ENCODE data around the gene RFX4. TPM values are rescaled to one million over a fixed set of nuclear protein-coding genes. Genes with fewer than 3 reads are reported as not detected.

Gene RFX4
- total and polyA plus RNA-seq, 7 experiments from 2014 or later, result not detected

- no peak for ATAC-seq
- ChIA-PET POLR2A (no interaction called here), CTCF (no interaction called here)
- H3K4me1 ChIP-seq (ENCODE audit: control insufficient read depth in 2 of 2, insufficient read depth in 2 of 2, low read length in 2 of 2), result no peaks in the 10 kb centered on the region
- Mint-ChIP-seq H3K36me3 (no peaks in the 10 kb centered on the region), H3K27me3 (peaks cover 73 to 87% (median 82%) of the 10 kb centered on the region in 5 donors), H3K4me1 (peaks cover 12 to 44% (median 35%) of the 10 kb centered on the region in 7 donors), H3K27ac (peak overlapping the region in 1 of 9 donors; percentile 13), H3K9me3 (no peaks in the 10 kb centered on the region), H3K4me3 (peak overlapping the region; percentile 7 to 89 (median 58))
- intact Hi-C loops (cut with micrococcal nuclease), result no loop called here
- H3K9me3 ChIP-seq (ENCODE audit: control insufficient read depth in 2 of 3, low read length in 3 of 3), result no peaks in the 10 kb centered on the region
- no peaks in the 10 kb centered on the region for H3K36me3 ChIP-seq (ENCODE audit: control insufficient read depth in 2 of 3, insufficient read depth in 3 of 3, low read length in 3 of 3)
- peaks cover 0 to 14% of the 10 kb centered on the region in 2 donors for H3K27me3 ChIP-seq (ENCODE audit: control insufficient read depth in 2 of 2, insufficient read depth in 2 of 2, low read length in 2 of 2)
- no peak overlapping the region for H3K27ac ChIP-seq (ENCODE audit: low read depth, low read length)
- no peak overlapping the region for H3K4me3 ChIP-seq (ENCODE audit: low read length)
- DNase-seq, result no peak
Measured at GRCh38 chr12:106584104-106585064, 1.6 kb downstream of the RFX4 start.

DNA sequence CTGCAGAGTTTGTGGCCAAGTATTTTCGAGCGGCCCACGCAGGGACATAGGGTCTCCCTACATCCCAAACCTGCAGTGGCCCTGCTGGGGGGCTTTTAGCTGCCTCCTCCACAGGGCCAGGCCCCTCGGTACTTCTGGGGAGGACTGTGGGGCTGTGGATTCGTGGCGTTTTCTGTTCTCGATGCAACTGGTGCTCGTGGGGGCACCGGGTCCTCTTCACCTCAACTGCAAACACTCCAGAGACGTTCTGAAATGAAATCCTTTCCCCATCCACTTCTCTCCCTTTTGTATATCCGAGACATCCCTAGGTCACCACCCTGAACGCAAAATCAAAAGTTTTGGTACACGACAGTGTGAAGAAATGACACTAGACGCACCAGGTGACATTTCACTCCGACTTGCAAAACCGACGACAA lies 2.3 kb downstream of the RFX4 start:
- H3K27ac ChIP-seq (ENCODE audit: low read depth, low read length), result no peak overlapping the region
- peak overlapping the region in 2 of 9 donors; percentile 36 to 65 for H3K27ac Mint-ChIP-seq
- peaks cover 0 to 14% of the 10 kb centered on the region in 2 donors for H3K27me3 ChIP-seq (ENCODE audit: control insufficient read depth in 2 of 2, insufficient read depth in 2 of 2, low read length in 2 of 2)
- no peak for DNase-seq
- H3K9me3 ChIP-seq (ENCODE audit: control insufficient read depth in 2 of 3, low read length in 3 of 3), result no peaks in the 10 kb centered on the region
- no peaks in the 10 kb centered on the region for H3K4me1 ChIP-seq (ENCODE audit: control insufficient read depth in 2 of 2, insufficient read depth in 2 of 2, low read length in 2 of 2)
- H3K4me3 Mint-ChIP-seq, result peak overlapping the region in 8 of 10 donors; percentile 3 to 89 (median 44)
- H3K9me3 Mint-ChIP-seq, result no peaks in the 10 kb centered on the region
- H3K4me1 Mint-ChIP-seq, result peaks cover 12 to 44% (median 33%) of the 10 kb centered on the region in 7 donors
- ChIA-PET POLR2A (no interaction called here), CTCF (no interaction called here)
- ATAC-seq, result no peak
- no peaks in the 10 kb centered on the region for H3K36me3 Mint-ChIP-seq
- H3K27me3 Mint-ChIP-seq, result peaks cover 73 to 87% (median 82%) of the 10 kb centered on the region in 5 donors
- intact Hi-C loops (cut with micrococcal nuclease), result no loop called here
- no peak overlapping the region for H3K4me3 ChIP-seq (ENCODE audit: low read length)
- no peaks in the 10 kb centered on the region for H3K36me3 ChIP-seq (ENCODE audit: control insufficient read depth in 2 of 3, insufficient read depth in 3 of 3, low read length in 3 of 3)

GRCh38 chr12:106585521-106586277 lies 2.9 kb downstream of the RFX4 start:
- ChIA-PET POLR2A (no interaction called here), CTCF (no interaction called here)
- no peak overlapping the region for H3K4me3 ChIP-seq (ENCODE audit: low read length)
- no peak for DNase-seq
- intact Hi-C loops (cut with micrococcal nuclease), result no loop called here
- no peak overlapping the region for H3K27ac ChIP-seq (ENCODE audit: low read depth, low read length)
- no peaks in the 10 kb centered on the region for H3K9me3 ChIP-seq (ENCODE audit: control insufficient read depth in 2 of 3, low read length in 3 of 3)
- Mint-ChIP-seq H3K4me3 (peak overlapping the region in 8 of 10 donors; percentile 3 to 60 (median 42)), H3K9me3 (no peaks in the 10 kb centered on the region), H3K4me1 (peaks cover 12 to 44% (median 32%) of the 10 kb centered on the region in 7 donors), H3K27ac (peak overlapping the region in 2 of 9 donors; percentile 36 to 65), H3K27me3 (peaks cover 74 to 89% (median 82%) of the 10 kb centered on the region in 5 donors), H3K36me3 (no peaks in the 10 kb centered on the region)
- H3K4me1 ChIP-seq (ENCODE audit: control insufficient read depth in 2 of 2, insufficient read depth in 2 of 2, low read length in 2 of 2), result no peaks in the 10 kb centered on the region
- ATAC-seq, result no peak
- H3K36me3 ChIP-seq (ENCODE audit: control insufficient read depth in 2 of 3, insufficient read depth in 3 of 3, low read length in 3 of 3), result no peaks in the 10 kb centered on the region
- H3K27me3 ChIP-seq (ENCODE audit: control insufficient read depth in 2 of 2, insufficient read depth in 2 of 2, low read length in 2 of 2), result peaks cover 0 to 8% of the 10 kb centered on the region in 2 donors

DNA sequence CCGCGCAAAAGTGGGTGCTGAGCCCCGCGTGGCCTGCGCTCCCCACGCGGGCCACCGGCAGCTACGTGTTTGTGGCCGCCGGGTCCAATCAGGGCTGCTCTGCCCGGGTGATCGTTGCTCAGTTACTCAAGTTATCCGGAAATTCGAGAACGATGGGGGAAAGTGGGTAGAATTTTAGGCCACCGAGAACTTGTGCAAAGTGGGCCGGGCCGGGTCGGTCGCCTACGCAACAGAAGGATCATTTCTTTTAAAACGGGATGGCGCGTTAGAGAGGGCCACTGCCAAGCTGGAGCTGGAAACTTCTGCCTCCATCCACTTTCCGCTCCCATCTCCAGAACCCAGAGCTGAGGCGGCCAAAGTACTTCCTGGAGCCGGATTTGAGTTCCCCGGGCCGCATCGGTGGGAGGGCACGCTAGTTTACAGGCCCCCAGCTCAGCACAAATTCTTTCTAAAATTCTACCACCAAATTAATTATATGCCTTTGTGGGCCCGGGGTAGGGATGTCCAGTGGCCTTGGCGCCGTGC lies 3.5 kb downstream of the RFX4 start:
- CTCF ChIA-PET, result no interaction called here

DNA sequence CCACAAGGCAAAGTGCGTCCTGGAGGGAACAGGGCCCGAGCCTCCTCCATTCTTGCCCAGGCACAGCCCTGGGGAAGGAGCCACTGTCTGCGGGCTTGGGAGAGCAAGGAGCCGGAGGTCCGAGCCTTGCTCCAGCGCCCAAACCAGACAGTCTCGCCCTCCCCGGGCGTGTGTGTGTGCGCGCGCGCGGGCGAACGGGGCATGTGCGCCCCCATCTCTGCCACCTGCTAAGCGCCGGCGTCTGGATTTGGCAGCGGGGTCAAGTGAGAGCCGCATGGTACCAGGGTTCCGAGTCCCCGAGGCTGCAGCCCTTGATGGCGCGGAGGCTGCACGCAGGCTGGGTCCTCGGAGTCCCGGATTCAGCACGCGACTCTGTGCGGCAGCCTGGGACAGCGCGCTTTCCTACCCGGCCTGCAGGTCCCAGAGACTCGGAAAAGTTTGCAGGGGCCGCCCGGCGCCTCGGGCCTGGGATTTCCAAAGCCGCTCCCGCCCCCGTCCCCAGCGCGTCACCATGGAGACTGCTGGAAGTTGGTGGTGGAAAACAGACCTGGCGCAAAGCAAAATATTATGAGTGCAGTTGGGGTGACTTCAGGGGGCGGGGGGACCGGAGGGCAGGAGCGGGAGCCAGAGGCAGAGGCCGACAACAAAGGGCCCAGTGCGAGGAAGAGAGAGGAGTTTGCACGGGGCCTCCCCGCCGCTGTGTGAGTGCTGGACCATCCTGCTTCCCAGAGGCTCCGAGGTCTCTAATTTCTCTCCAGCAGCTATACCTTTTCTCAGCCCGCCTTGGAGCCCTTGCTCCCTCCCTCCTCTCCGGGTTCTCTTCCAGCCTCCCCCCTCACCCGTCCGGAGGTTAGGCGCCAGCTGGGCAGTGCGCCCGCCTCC lies 4.2 kb downstream of the RFX4 start:
- H3K27me3 ChIP-seq (ENCODE audit: control insufficient read depth in 2 of 2, insufficient read depth in 2 of 2, low read length in 2 of 2), result peaks cover 3 to 5% of the 10 kb centered on the region in 2 donors
- Mint-ChIP-seq H3K4me1 (peaks cover 9 to 35% (median 26%) of the 10 kb centered on the region in 7 donors), H3K27me3 (peaks cover 71 to 87% (median 81%) of the 10 kb centered on the region in 5 donors), H3K36me3 (no peaks in the 10 kb centered on the region), H3K4me3 (no peak overlapping the region), H3K9me3 (no peaks in the 10 kb centered on the region), H3K27ac (peak overlapping the region in 1 of 9 donors; percentile 58)
- ChIA-PET CTCF (no interaction called here), POLR2A (no interaction called here)
- H3K9me3 ChIP-seq (ENCODE audit: control insufficient read depth in 2 of 3, low read length in 3 of 3), result no peaks in the 10 kb centered on the region
- intact Hi-C loops (cut with micrococcal nuclease), result no loop called here
- no peaks in the 10 kb centered on the region for H3K4me1 ChIP-seq (ENCODE audit: control insufficient read depth in 2 of 2, insufficient read depth in 2 of 2, low read length in 2 of 2)
- no peak overlapping the region for H3K27ac ChIP-seq (ENCODE audit: low read depth, low read length)
- ATAC-seq, result no peak
- no peak overlapping the region for H3K4me3 ChIP-seq (ENCODE audit: low read length)
- no peaks in the 10 kb centered on the region for H3K36me3 ChIP-seq (ENCODE audit: control insufficient read depth in 2 of 3, insufficient read depth in 3 of 3, low read length in 3 of 3)
- DNase-seq, result no peak

More for the DNA sequence above, 3.5 kb downstream of the RFX4 start:
- POLR2A ChIA-PET, result no interaction called here
- Mint-ChIP-seq H3K4me1 (peaks cover 12 to 38% (median 29%) of the 10 kb centered on the region in 7 donors), H3K4me3 (no peak overlapping the region), H3K27ac (peak overlapping the region in 1 of 9 donors; percentile 58), H3K27me3 (peaks cover 69 to 90% (median 82%) of the 10 kb centered on the region in 5 donors), H3K36me3 (no peaks in the 10 kb centered on the region), H3K9me3 (no peaks in the 10 kb centered on the region)
- Histone ChIP-seq H3K4me1 (ENCODE audit: control insufficient read depth in 2 of 2, insufficient read depth in 2 of 2, low read length in 2 of 2) (no peaks in the 10 kb centered on the region), H3K27ac (ENCODE audit: low read depth, low read length) (no peak overlapping the region), H3K4me3 (ENCODE audit: low read length) (no peak overlapping the region), H3K36me3 (ENCODE audit: control insufficient read depth in 2 of 3, insufficient read depth in 3 of 3, low read length in 3 of 3) (no peaks in the 10 kb centered on the region), H3K27me3 (ENCODE audit: control insufficient read depth in 2 of 2, insufficient read depth in 2 of 2, low read length in 2 of 2) (peaks cover 0 to 5% of the 10 kb centered on the region in 2 donors), H3K9me3 (ENCODE audit: control insufficient read depth in 2 of 3, low read length in 3 of 3) (no peaks in the 10 kb centered on the region)
- intact Hi-C loops (cut with micrococcal nuclease), result no loop called here
- no peak for DNase-seq
- ATAC-seq, result no peak

- Histone ChIP-seq H3K4me3 (ENCODE audit: low read length) (no peak overlapping the region), H3K9me3 (ENCODE audit: control insufficient read depth in 2 of 3, low read length in 3 of 3) (no peaks in the 10 kb centered on the region), H3K27me3 (ENCODE audit: control insufficient read depth in 2 of 2, insufficient read depth in 2 of 2, low read length in 2 of 2) (peaks cover 3 to 5% of the 10 kb centered on the region in 2 donors), H3K36me3 (ENCODE audit: control insufficient read depth in 2 of 3, insufficient read depth in 3 of 3, low read length in 3 of 3) (no peaks in the 10 kb centered on the region), H3K27ac (ENCODE audit: low read depth, low read length) (no peak overlapping the region), H3K4me1 (ENCODE audit: control insufficient read depth in 2 of 2, insufficient read depth in 2 of 2, low read length in 2 of 2) (no peaks in the 10 kb centered on the region)
- H3K4me3 Mint-ChIP-seq, result no peak overlapping the region
- ChIA-PET CTCF (no interaction called here), POLR2A (no interaction called here)
- H3K27me3 Mint-ChIP-seq, result peaks cover 74 to 87% (median 84%) of the 10 kb centered on the region in 5 donors
- ATAC-seq (no peak), DNase-seq (no peak)
- intact Hi-C loops (cut with micrococcal nuclease), result no loop called here
- H3K36me3 Mint-ChIP-seq, result no peaks in the 10 kb centered on the region
- no peak overlapping the region for H3K27ac Mint-ChIP-seq
- no peaks in the 10 kb centered on the region for H3K9me3 Mint-ChIP-seq
- H3K4me1 Mint-ChIP-seq, result peaks cover 4 to 24% (median 17%) of the 10 kb centered on the region in 7 donors
Measured at GRCh38 chr12:106588771-106589170, 6.0 kb downstream of the RFX4 start.
